Suprapubic skin (tissue), 4 donors: ENCODE measurements around the gene FAM78A. TPM values are rescaled to one million over a fixed set of nuclear protein-coding genes. Genes with fewer than 3 reads are reported as not detected.
A peak's percentile ranks its signal among the peaks of the same experiment; 100 is the strongest.

Experiments used
- DNase-seq, 2 donors: peaks; one replicate each; pipeline ENCODE4 v3.0.0-alpha.2; 2019; ENCODE audit warnings: low spot score in 2 of 2
- H3K27ac ChIP-seq: fragments of 200-600 bp; sonication (generic); one replicate; pipeline ENCODE4 v1.5.1; 2019
- H3K27me3 ChIP-seq: fragments of 200-600 bp; sonication (generic); one replicate; pipeline ENCODE4 v1.5.1; 2019
- H3K36me3 ChIP-seq: fragments of 200-600 bp; sonication (generic); one replicate; pipeline ENCODE4 v1.5.1; 2019
- H3K4me1 ChIP-seq: fragments of 200-600 bp; sonication (generic); one replicate; pipeline ENCODE4 v1.5.1; 2019
- H3K4me3 ChIP-seq: fragments of 200-600 bp; sonication (generic); one replicate; pipeline ENCODE4 v1.5.1; 2019; ENCODE audit warnings: mild to moderate bottlenecking
- H3K9me3 ChIP-seq: fragments of 200-600 bp; sonication (generic); one replicate; pipeline ENCODE4 v1.5.1; 2019
- EP300 ChIP-seq: sonication (generic); formaldehyde crosslinking; IDR thresholded peaks from one replicate; pipeline ENCODE4 v1.6.1; 2017; ENCODE audit warnings: antibody characterized with exemption
- POLR2A ChIP-seq, 2 donors: fragments of 450-650 bp; IDR thresholded peaks; one replicate each; pipeline ENCODE4 v1.6.1; 2017; ENCODE audit warnings: antibody characterized with exemption in 2 of 2, mild to moderate bottlenecking in 2 of 2, moderate library complexity in 2 of 2
- POLR2AphosphoS5 ChIP-seq, 3 donors: sonication (generic); formaldehyde crosslinking; IDR thresholded peaks; one replicate each; pipeline ENCODE4 v1.6.1; 2017; ENCODE audit warnings: antibody characterized with exemption in 3 of 3
- WGBS: methylation state at CpG from one replicate; pipeline ENCODE4 v1.1.5; 2018; 5-methylcytosine and 5-hydroxymethylcytosine counted together
- total RNA-seq, 4 donors: library from RNA; depleted of rRNA; stranded (reverse); fragments of >200 nt; gene quantifications; one replicate each; pipeline ENCODE4 v1.1.0, GENCODE V29; 2016
- TF ChIP-seq, protein P1 (sequence below), 2 donors: fragments of 200-600 bp in 1 of 2; fragments of 450-650 bp in 1 of 2; sonication (generic) in 1 of 2; IDR thresholded peaks; one replicate each; pipeline ENCODE4 v1.5.1; 2016 to 2019; ENCODE audit warnings: antibody characterized with exemption in 2 of 2, mild to moderate bottlenecking in 1 of 2, moderate library complexity in 1 of 2

FAM78A gene
- total RNA-seq, 4 donors from 2014 or later, result 0.81 to 2.0 (median 1.3) TPM

DNA sequence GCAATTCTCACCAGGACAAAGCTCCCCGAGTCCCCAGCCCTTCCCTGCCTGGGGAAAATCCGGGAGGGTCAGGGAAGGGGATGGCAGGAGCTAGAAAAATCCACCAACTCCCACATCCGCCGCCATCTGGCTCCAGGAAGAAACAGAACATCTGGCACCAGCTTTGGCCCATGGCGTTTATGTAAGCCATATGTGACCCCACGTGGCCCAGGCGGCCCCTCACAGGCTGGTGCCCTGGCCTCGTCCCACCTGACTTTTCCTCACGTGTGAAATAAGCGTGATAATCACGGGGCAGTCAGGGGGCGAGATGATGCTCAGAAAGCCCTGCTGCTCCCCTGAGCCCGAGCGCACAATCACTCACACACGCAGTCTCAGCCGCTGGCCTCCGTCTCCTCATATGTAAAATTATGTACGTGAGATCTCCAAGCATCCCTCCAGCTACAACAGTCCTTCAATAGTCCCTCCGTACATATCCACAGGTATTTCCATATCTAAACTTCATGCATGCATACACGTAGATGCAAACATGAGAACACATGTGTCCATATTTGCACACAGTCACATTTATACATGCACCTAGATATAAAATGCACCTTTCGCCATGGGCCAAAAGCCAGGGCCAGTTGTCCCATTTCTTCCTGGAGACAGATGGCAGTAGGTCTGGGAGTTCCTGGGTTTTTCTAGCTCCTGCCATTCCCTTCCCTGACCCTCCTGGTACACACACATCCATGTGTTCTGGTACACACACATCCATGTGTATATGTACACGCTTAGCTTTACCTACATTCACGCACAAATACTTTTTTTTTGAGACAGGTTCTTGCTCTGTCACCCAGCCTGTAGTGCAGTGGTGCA is 42.1 kb upstream of the FAM78A start:
- Histone ChIP-seq H3K27me3 (peaks cover 8% of the 10 kb centered on the region), H3K4me1 (no peaks in the 10 kb centered on the region), H3K36me3 (no peaks in the 10 kb centered on the region), H3K4me3 (no peak overlapping the region), H3K27ac (no peak overlapping the region), H3K9me3 (no peaks in the 10 kb centered on the region)
- DNase-seq, result peak in 1 of 2 donors; percentile 75
- WGBS, result 81% methylated on average over 21 of the region's 23 CpGs
- TF ChIP-seq, protein P1, sequence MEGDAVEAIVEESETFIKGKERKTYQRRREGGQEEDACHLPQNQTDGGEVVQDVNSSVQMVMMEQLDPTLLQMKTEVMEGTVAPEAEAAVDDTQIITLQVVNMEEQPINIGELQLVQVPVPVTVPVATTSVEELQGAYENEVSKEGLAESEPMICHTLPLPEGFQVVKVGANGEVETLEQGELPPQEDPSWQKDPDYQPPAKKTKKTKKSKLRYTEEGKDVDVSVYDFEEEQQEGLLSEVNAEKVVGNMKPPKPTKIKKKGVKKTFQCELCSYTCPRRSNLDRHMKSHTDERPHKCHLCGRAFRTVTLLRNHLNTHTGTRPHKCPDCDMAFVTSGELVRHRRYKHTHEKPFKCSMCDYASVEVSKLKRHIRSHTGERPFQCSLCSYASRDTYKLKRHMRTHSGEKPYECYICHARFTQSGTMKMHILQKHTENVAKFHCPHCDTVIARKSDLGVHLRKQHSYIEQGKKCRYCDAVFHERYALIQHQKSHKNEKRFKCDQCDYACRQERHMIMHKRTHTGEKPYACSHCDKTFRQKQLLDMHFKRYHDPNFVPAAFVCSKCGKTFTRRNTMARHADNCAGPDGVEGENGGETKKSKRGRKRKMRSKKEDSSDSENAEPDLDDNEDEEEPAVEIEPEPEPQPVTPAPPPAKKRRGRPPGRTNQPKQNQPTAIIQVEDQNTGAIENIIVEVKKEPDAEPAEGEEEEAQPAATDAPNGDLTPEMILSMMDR (IDR thresholded peaks at IDR 0.05), result no peak
- TF ChIP-seq POLR2A (IDR thresholded peaks at IDR 0.05) (no peak), EP300 (no peak), POLR2AphosphoS5 (IDR thresholded peaks at IDR 0.05) (no peak)

DNA sequence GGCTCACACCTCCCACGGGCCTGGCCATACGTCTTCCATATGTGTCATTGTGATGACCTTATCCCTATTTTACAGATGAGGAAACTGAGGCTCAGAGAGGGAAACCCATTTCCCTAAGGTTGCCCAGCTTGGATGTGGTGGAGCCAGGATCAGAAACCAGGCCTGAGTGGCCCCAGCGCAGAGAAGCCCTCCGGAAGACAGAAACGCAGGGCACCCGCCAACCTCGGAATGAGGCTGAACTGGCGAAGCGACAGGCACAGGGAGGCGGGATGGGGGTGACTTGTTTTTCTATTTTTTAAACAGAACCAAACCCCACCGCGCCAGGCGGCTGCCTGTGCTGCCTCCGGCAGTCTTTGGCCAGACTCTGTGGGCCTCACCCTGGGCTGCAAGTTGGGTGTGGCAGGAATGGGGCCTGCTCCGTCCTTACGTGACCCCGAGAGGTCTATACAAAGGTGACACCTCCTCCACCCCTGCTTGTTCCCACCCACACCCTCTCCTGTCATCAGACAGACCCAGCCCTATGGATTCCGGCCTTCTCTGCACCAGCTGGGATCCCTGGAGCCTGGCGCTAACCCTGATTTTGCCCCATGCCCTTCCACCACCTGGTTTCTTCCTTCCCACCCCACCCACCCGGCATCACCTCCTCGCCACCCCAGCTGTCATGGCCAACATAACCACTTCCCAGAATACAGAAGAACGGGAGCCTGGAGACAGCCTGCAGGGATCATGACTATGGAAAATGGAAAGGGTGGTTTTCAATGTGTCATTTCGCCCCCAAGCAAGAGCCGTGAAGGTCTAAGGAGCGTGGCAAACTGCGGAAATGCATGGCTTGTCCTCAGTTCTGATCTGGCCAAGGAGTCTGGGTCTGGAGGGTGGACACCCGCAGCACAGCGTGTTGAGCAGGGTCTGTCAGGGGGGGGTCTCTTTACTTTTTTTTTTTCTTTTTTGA is 36.8 kb upstream of the FAM78A start:
- H3K27me3 ChIP-seq, result peaks cover 10% of the 10 kb centered on the region
- WGBS, result 66% methylated on average over 28 of the region's 28 CpGs
- H3K27ac ChIP-seq, result no peak overlapping the region
- no peaks in the 10 kb centered on the region for H3K4me1 ChIP-seq
- TF ChIP-seq EP300 (no peak), POLR2AphosphoS5 (IDR thresholded peaks at IDR 0.05) (no peak), POLR2A (IDR thresholded peaks at IDR 0.05) (no peak)
- TF ChIP-seq, protein P1 (IDR thresholded peaks at IDR 0.05), result no peak
- peak in 1 of 2 donors; percentile 80 for DNase-seq
- no peaks in the 10 kb centered on the region for H3K36me3 ChIP-seq
- no peak overlapping the region for H3K4me3 ChIP-seq
- no peaks in the 10 kb centered on the region for H3K9me3 ChIP-seq

DNA sequence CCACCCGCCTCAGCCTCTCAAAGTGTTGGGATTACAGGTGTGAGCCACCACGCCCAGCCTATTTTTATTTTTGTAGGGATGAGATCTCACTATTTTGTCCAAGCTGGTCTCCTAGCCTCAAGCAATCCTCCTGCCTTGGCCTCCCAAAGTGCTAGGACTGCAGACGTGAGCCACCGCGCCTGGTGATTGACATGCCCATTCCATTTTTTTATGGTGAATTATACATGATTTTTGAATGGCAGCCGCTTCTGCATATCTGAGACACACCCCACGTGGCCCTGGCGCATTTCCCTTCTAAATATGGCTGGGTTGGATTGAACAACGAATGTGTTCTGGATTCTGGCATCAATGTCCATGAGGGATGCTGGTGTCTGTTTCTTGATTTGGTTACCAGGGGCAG is 35.9 kb upstream of the FAM78A start:
- Histone ChIP-seq H3K36me3 (no peaks in the 10 kb centered on the region), H3K4me1 (no peaks in the 10 kb centered on the region), H3K4me3 (no peak overlapping the region), H3K9me3 (no peaks in the 10 kb centered on the region), H3K27ac (no peak overlapping the region), H3K27me3 (peaks cover 10% of the 10 kb centered on the region)
- DNase-seq, result peak in 1 of 2 donors; percentile 62
- TF ChIP-seq POLR2A (IDR thresholded peaks at IDR 0.05), result no peak
- TF ChIP-seq POLR2AphosphoS5 (IDR thresholded peaks at IDR 0.05), result no peak
- no peak for TF ChIP-seq EP300
- TF ChIP-seq, protein P1 (IDR thresholded peaks at IDR 0.05), result no peak
- WGBS, result 81% methylated on average over 9 of the region's 9 CpGs

DNA sequence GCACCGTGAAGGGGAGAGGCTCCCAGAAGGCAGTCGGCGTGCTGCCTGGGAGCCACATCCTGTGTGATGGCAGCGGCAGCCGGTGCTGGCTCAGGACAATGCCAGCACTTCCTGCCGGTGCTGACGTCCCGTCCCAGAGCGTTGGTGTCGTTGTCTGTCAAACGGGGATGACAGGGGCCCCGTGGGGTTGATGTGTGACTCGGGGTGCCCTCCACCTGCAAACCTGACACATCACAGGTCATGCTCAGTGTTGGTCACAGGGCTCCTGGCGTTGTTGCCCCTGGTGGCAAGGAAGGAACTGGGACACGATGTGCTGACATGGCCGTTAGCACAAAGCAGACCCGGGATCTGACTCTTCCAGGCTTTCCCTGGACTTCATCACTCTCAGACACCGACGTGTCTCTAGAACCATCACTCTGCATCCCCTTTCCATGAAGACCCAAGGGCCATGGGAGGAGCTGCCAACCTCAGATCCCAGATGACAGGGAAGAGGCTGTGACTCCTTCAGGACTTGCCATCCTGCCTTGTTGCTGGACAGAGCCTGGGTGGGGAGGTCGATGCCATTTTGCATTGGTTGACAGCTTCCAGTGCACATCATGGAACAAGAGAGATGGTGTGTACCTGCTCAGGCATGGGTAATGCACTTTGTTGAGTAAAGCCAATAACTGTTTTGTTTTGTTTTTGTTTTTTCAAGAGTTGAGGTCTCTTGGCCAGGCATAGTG is 34.7 kb upstream of the FAM78A start:
- peak in 1 of 2 donors; percentile 76 for DNase-seq
- H3K27me3 ChIP-seq, result peaks cover 7% of the 10 kb centered on the region
- TF ChIP-seq, protein P1 (IDR thresholded peaks at IDR 0.05), result no peak
- TF ChIP-seq POLR2AphosphoS5 (IDR thresholded peaks at IDR 0.05), result no peak
- no peak for TF ChIP-seq EP300
- no peak for TF ChIP-seq POLR2A (IDR thresholded peaks at IDR 0.05)
- no peak overlapping the region for H3K4me3 ChIP-seq
- 27% methylated on average over 17 of the region's 20 CpGs for WGBS
- H3K9me3 ChIP-seq, result no peaks in the 10 kb centered on the region
- no peak overlapping the region for H3K27ac ChIP-seq
- H3K4me1 ChIP-seq, result no peaks in the 10 kb centered on the region
- H3K36me3 ChIP-seq, result no peaks in the 10 kb centered on the region
